SK-N-SH (cell line): ENCODE measurements around the gene PPIL1.

ENCODE experiments used
- CTCF ChIP-seq: fragments of 200-600 bp; sonication (generic); IDR thresholded peaks from 2 replicates; pipeline ENCODE4 v1.6.1; 2017; ENCODE audit warnings: antibody characterized with exemption, mild to moderate bottlenecking, moderate library complexity
- IRF3 ChIP-seq: fragments of 150-350 bp; IDR thresholded peaks from 2 replicates; pipeline ENCODE4 v1.6.1; 2016; ENCODE audit warnings: mild to moderate bottlenecking, low read depth, low read length
- NFIC ChIP-seq: IDR thresholded peaks from 2 replicates; pipeline ENCODE4 v1.4.0; 2012; ENCODE audit warnings: borderline replicate concordance
- PBX3 ChIP-seq: IDR thresholded peaks from 2 replicates; pipeline ENCODE4; 2012
- RXRA ChIP-seq: IDR thresholded peaks from 2 replicates; pipeline ENCODE4 v1.4.0; 2012; ENCODE audit warnings: low read depth, mild to moderate bottlenecking, borderline replicate concordance
- SMC3 ChIP-seq: IDR thresholded peaks from 2 replicates; pipeline ENCODE4 v1.6.1; 2012; ENCODE audit warnings: low read depth, low read length, improper control_type of control experiment

GRCh38 chr6:36839749-36840431 lies 34.7 kb downstream of the PPIL1 start:
- TF ChIP-seq CTCF = peak; percentile 43
- TF ChIP-seq RXRA = no peak
- TF ChIP-seq IRF3 = no peak
- no peak for TF ChIP-seq NFIC
- no peak for TF ChIP-seq PBX3
- no peak for TF ChIP-seq SMC3
